ENCODE measurements around the gene DOK5. TPM values are rescaled to one million over a fixed set of nuclear protein-coding genes. Genes with fewer than 3 reads are reported as not detected.
"Not testable (repeated sequence)": the region's sequence is repeated elsewhere in the genome, so short reads cannot be mapped to it uniquely, and the experiment has no call there.

The DOK5 gene
- 37.1 and 38.4 TPM in 2 replicates for total RNA-seq

GRCh38 chr20:54475334-54476168 is at the start of gene DOK5:
TSS of gene DOK5 (plus strand) at chr20:54475593. CDS start at chr20:54475947, 354 bp downstream.
- Mint-ChIP-seq H3K36me3 (ENCODE audit: low read depth) (peaks cover 2% of the 10 kb centered on the region), H3K4me3 (peak within 1 kb of the TSS; percentile 84), H3K27ac (peak within 1 kb of the TSS; percentile 79), H3K4me1 (peaks cover 28% of the 10 kb centered on the region), H3K27me3 (peaks cover 39% of the 10 kb centered on the region), H3K9me3 (peaks cover 7% of the 10 kb centered on the region)
- peak; percentile 57 for DNase-seq
- intact Hi-C loops (cut with micrococcal nuclease), result loop anchor here (2.0 to 10.0 kb wide), 3 partner anchors 121 to 268 kb away; partner anchors contain the start of gene PFDN4

- Mint-ChIP-seq H3K4me3 (no peak overlapping the region), H3K27ac (no peak overlapping the region), H3K9me3 (no peaks in the 10 kb centered on the region), H3K27me3 (no peaks in the 10 kb centered on the region), H3K4me1 (no peaks in the 10 kb centered on the region), H3K36me3 (ENCODE audit: low read depth) (no peaks in the 10 kb centered on the region)
- intact Hi-C loops (cut with micrococcal nuclease), result no loop called here
- DNase-seq, result no peak
Measured at GRCh38 chr20:54429364-54429763, 46.0 kb upstream of the DOK5 start.

GRCh38 chr20:54431156-54431944 is 44.0 kb upstream of the DOK5 start:
- no peaks in the 10 kb centered on the region for H3K9me3 Mint-ChIP-seq
- no peak for DNase-seq

GRCh38 chr20:54432966-54433365 is 42.4 kb upstream of the DOK5 start:
- Mint-ChIP-seq H3K27ac (no peak overlapping the region), H3K4me3 (no peak overlapping the region), H3K9me3 (no peaks in the 10 kb centered on the region), H3K36me3 (ENCODE audit: low read depth) (no peaks in the 10 kb centered on the region), H3K4me1 (no peaks in the 10 kb centered on the region), H3K27me3 (no peaks in the 10 kb centered on the region)
- intact Hi-C loops (cut with micrococcal nuclease), result no loop called here
- no peak for DNase-seq

More at GRCh38 chr20:54431156-54431944, 44.0 kb upstream of the DOK5 start:
- Mint-ChIP-seq H3K27me3 (no peaks in the 10 kb centered on the region), H3K4me1 (no peaks in the 10 kb centered on the region), H3K27ac (no peak overlapping the region), H3K36me3 (ENCODE audit: low read depth) (no peaks in the 10 kb centered on the region), H3K4me3 (no peak overlapping the region)
- intact Hi-C loops (cut with micrococcal nuclease), result no loop called here

- intact Hi-C loops (cut with micrococcal nuclease), result no loop called here
- Mint-ChIP-seq H3K27ac (no peak overlapping the region), H3K27me3 (no peaks in the 10 kb centered on the region), H3K9me3 (no peaks in the 10 kb centered on the region), H3K4me1 (no peaks in the 10 kb centered on the region), H3K4me3 (no peak overlapping the region), H3K36me3 (ENCODE audit: low read depth) (no peaks in the 10 kb centered on the region)
- no peak for DNase-seq
Measured at GRCh38 chr20:54433636-54434035, 41.8 kb upstream of the DOK5 start.

- H3K4me1 Mint-ChIP-seq, result no peaks in the 10 kb centered on the region
- H3K27ac Mint-ChIP-seq, result no peak overlapping the region
- H3K27me3 Mint-ChIP-seq, result no peaks in the 10 kb centered on the region
- DNase-seq, result no peak
- no peak overlapping the region for H3K4me3 Mint-ChIP-seq
- H3K36me3 Mint-ChIP-seq (ENCODE audit: low read depth), result no peaks in the 10 kb centered on the region
- intact Hi-C loops (cut with micrococcal nuclease), result no loop called here
- no peaks in the 10 kb centered on the region for H3K9me3 Mint-ChIP-seq
Measured at GRCh38 chr20:54434196-54434595, 41.2 kb upstream of the DOK5 start.

- no peaks in the 10 kb centered on the region for H3K4me1 Mint-ChIP-seq
- H3K27ac Mint-ChIP-seq, result no peak overlapping the region
- H3K27me3 Mint-ChIP-seq, result no peaks in the 10 kb centered on the region
- H3K4me3 Mint-ChIP-seq, result no peak overlapping the region
- intact Hi-C loops (cut with micrococcal nuclease), result no loop called here
- H3K36me3 Mint-ChIP-seq (ENCODE audit: low read depth), result no peaks in the 10 kb centered on the region
- peak; percentile 27 for DNase-seq
- no peaks in the 10 kb centered on the region for H3K9me3 Mint-ChIP-seq
Measured at GRCh38 chr20:54435015-54435414, 40.4 kb upstream of the DOK5 start.

- H3K36me3 Mint-ChIP-seq (ENCODE audit: low read depth); H3K4me1 Mint-ChIP-seq; H3K9me3 Mint-ChIP-seq; H3K27me3 Mint-ChIP-seq; intact Hi-C loops (cut with micrococcal nuclease); H3K27ac Mint-ChIP-seq; H3K4me3 Mint-ChIP-seq: not testable (repeated sequence)
- peak; percentile 6 for DNase-seq
Measured at GRCh38 chr20:54436410-54436809, 39.0 kb upstream of the DOK5 start.

- no peaks in the 10 kb centered on the region for H3K36me3 Mint-ChIP-seq (ENCODE audit: low read depth)
- intact Hi-C loops (cut with micrococcal nuclease), result no loop called here
- H3K4me1 Mint-ChIP-seq, result no peaks in the 10 kb centered on the region
- DNase-seq, result peak; percentile 12
- no peak overlapping the region for H3K4me3 Mint-ChIP-seq
- no peak overlapping the region for H3K27ac Mint-ChIP-seq
- H3K9me3 Mint-ChIP-seq, result no peaks in the 10 kb centered on the region
- no peaks in the 10 kb centered on the region for H3K27me3 Mint-ChIP-seq
Measured at GRCh38 chr20:54438166-54438565, 37.2 kb upstream of the DOK5 start.

GRCh38 chr20:54450207-54450606 is 25.2 kb upstream of the DOK5 start:
- no peaks in the 10 kb centered on the region for H3K4me1 Mint-ChIP-seq
- H3K9me3 Mint-ChIP-seq, result peaks cover 4% of the 10 kb centered on the region
- H3K4me3 Mint-ChIP-seq, result no peak overlapping the region
- DNase-seq, result no peak
- peaks cover 2% of the 10 kb centered on the region for H3K27me3 Mint-ChIP-seq
- no peak overlapping the region for H3K27ac Mint-ChIP-seq
- no peaks in the 10 kb centered on the region for H3K36me3 Mint-ChIP-seq (ENCODE audit: low read depth)
- intact Hi-C loops (cut with micrococcal nuclease), result no loop called here

GRCh38 chr20:54451171-54451570 is 24.2 kb upstream of the DOK5 start:
- DNase-seq, result no peak
- Mint-ChIP-seq H3K36me3 (ENCODE audit: low read depth) (no peaks in the 10 kb centered on the region), H3K4me3 (no peak overlapping the region), H3K9me3 (peaks cover 4% of the 10 kb centered on the region), H3K4me1 (no peaks in the 10 kb centered on the region), H3K27me3 (peaks cover 2% of the 10 kb centered on the region), H3K27ac (no peak overlapping the region)
- intact Hi-C loops (cut with micrococcal nuclease), result no loop called here

- no peak overlapping the region for H3K4me3 Mint-ChIP-seq
- intact Hi-C loops (cut with micrococcal nuclease), result no loop called here
- no peaks in the 10 kb centered on the region for H3K4me1 Mint-ChIP-seq
- DNase-seq, result no peak
- H3K36me3 Mint-ChIP-seq (ENCODE audit: low read depth), result no peaks in the 10 kb centered on the region
- H3K27me3 Mint-ChIP-seq, result peaks cover 2% of the 10 kb centered on the region
- H3K27ac Mint-ChIP-seq, result no peak overlapping the region
- H3K9me3 Mint-ChIP-seq, result peaks cover 4% of the 10 kb centered on the region
Measured at GRCh38 chr20:54452277-54452676, 23.1 kb upstream of the DOK5 start.

- no peaks in the 10 kb centered on the region for H3K4me1 Mint-ChIP-seq
- no peak for DNase-seq
- peaks cover 4% of the 10 kb centered on the region for H3K9me3 Mint-ChIP-seq
- no peak overlapping the region for H3K27ac Mint-ChIP-seq
- no peaks in the 10 kb centered on the region for H3K27me3 Mint-ChIP-seq
- no peaks in the 10 kb centered on the region for H3K36me3 Mint-ChIP-seq (ENCODE audit: low read depth)
- intact Hi-C loops (cut with micrococcal nuclease), result no loop called here
- H3K4me3 Mint-ChIP-seq, result no peak overlapping the region
Measured at GRCh38 chr20:54454982-54455381, 20.4 kb upstream of the DOK5 start.

GRCh38 chr20:54456423-54456822 is 19.0 kb upstream of the DOK5 start:
- no peak overlapping the region for H3K4me3 Mint-ChIP-seq
- no peaks in the 10 kb centered on the region for H3K4me1 Mint-ChIP-seq
- no peak overlapping the region for H3K27ac Mint-ChIP-seq
- no peaks in the 10 kb centered on the region for H3K27me3 Mint-ChIP-seq
- H3K9me3 Mint-ChIP-seq, result peaks cover 4% of the 10 kb centered on the region
- intact Hi-C loops (cut with micrococcal nuclease), result no loop called here
- H3K36me3 Mint-ChIP-seq (ENCODE audit: low read depth), result no peaks in the 10 kb centered on the region
- no peak for DNase-seq
